HEK293 (cell line): ENCODE results near the gene IL23A.
A peak's percentile ranks its signal among the peaks of the same experiment; 100 is the strongest.

Experiments
- BCL11B ChIP-seq: fragments of 450-650 bp; formaldehyde crosslinking; IDR thresholded peaks from 2 replicates; pipeline ENCODE4 v1.5.1; 2016; ENCODE audit warnings: low read depth, missing biosample characterization, missing genetic modification characterization
- GLI2 ChIP-seq: fragments of 450-650 bp; formaldehyde crosslinking; IDR thresholded peaks from 2 replicates; pipeline ENCODE4; 2017; ENCODE audit warnings: missing biosample characterization, missing genetic modification characterization, low read depth, borderline replicate concordance
- GLIS1 ChIP-seq: fragments of 450-650 bp; formaldehyde crosslinking; IDR thresholded peaks from 2 replicates; pipeline ENCODE4 v1.5.1; 2016; ENCODE audit warnings: missing biosample characterization, missing genetic modification characterization
- SCRT2 ChIP-seq: fragments of 450-650 bp; formaldehyde crosslinking; IDR thresholded peaks from 2 replicates; pipeline ENCODE4 v1.5.1; 2016; ENCODE audit warnings: missing biosample characterization, missing genetic modification characterization
- TCF7L2 ChIP-seq: IDR thresholded peaks from 2 replicates; pipeline ENCODE4 v1.6.1; 2011; ENCODE audit warnings: low read depth, mild to moderate bottlenecking, inconsistent platforms, low read length, moderate library complexity, borderline replicate concordance
- YY2 ChIP-seq: fragments of 450-650 bp; formaldehyde crosslinking; IDR thresholded peaks from 2 replicates; pipeline ENCODE4 v1.5.1; 2016; ENCODE audit warnings: missing biosample characterization, missing genetic modification characterization
- ZIC2 ChIP-seq: fragments of 450-650 bp; formaldehyde crosslinking; IDR thresholded peaks from 2 replicates; pipeline ENCODE4 v1.5.1; 2016; ENCODE audit warnings: missing biosample characterization, missing genetic modification characterization
- ZNF2 ChIP-seq: fragments of 450-650 bp; formaldehyde crosslinking; IDR thresholded peaks from 2 replicates; pipeline ENCODE4 v1.5.1; 2016; ENCODE audit warnings: missing biosample characterization, missing genetic modification characterization
- ZNF501 ChIP-seq: fragments of 450-650 bp; formaldehyde crosslinking; IDR thresholded peaks from 2 replicates; pipeline ENCODE4 v1.5.1; 2016; ENCODE audit warnings: missing biosample characterization, missing genetic modification characterization
- ZNF530 ChIP-seq: fragments of 450-650 bp; formaldehyde crosslinking; IDR thresholded peaks from 2 replicates; pipeline ENCODE4 v1.5.1; 2016; ENCODE audit warnings: low read depth, missing biosample characterization, missing genetic modification characterization
- ZNF629 ChIP-seq: fragments of 450-650 bp; formaldehyde crosslinking; IDR thresholded peaks from 2 replicates; pipeline ENCODE4 v1.5.1; 2017; ENCODE audit warnings: missing biosample characterization, missing genetic modification characterization
- ZNF76 ChIP-seq: fragments of 450-650 bp; formaldehyde crosslinking; IDR thresholded peaks from 2 replicates; pipeline ENCODE4; 2016; ENCODE audit warnings: low read depth, missing biosample characterization, missing genetic modification characterization, borderline replicate concordance
- TF ChIP-seq, protein P1 (sequence below): fragments of 450-650 bp; formaldehyde crosslinking; optimal IDR thresholded peaks from 2 replicates; pipeline ENCODE3; 2016; ENCODE audit warnings: missing biosample characterization, mild to moderate bottlenecking, missing genetic modification characterization
- TF ChIP-seq, protein P2 (sequence below): fragments of 450-650 bp; formaldehyde crosslinking; IDR thresholded peaks from 2 replicates; pipeline ENCODE4 v1.5.1; 2017; ENCODE audit warnings: missing biosample characterization, missing genetic modification characterization
- TF ChIP-seq, protein P3 (sequence below): fragments of 450-650 bp; formaldehyde crosslinking; IDR thresholded peaks from 2 replicates; pipeline ENCODE4 v1.5.1; 2016; ENCODE audit warnings: missing biosample characterization, missing genetic modification characterization
- TF ChIP-seq, protein P4 (sequence below): fragments of 450-650 bp; formaldehyde crosslinking; IDR thresholded peaks from 2 replicates; pipeline ENCODE4 v1.5.1; 2016; ENCODE audit warnings: missing biosample characterization, missing genetic modification characterization
- TF ChIP-seq, protein P5 (sequence below): fragments of 450-650 bp; formaldehyde crosslinking; IDR thresholded peaks from 2 replicates; pipeline ENCODE4 v1.5.1; 2016; ENCODE audit warnings: missing biosample characterization, missing genetic modification characterization
- TF ChIP-seq, protein P6 (sequence below): fragments of 450-650 bp; formaldehyde crosslinking; IDR thresholded peaks from 2 replicates; pipeline ENCODE4 v1.5.1; 2016; ENCODE audit warnings: missing biosample characterization, missing genetic modification characterization
- TF ChIP-seq, protein P7 (sequence below): sonication (generic); formaldehyde crosslinking; IDR thresholded peaks from 2 replicates; pipeline ENCODE4 v1.8.1; 2022; ENCODE audit warnings: mild to moderate bottlenecking, moderate library complexity, missing genetic modification reagents
- TF ChIP-seq, protein P8 (sequence below): fragments of 450-650 bp; formaldehyde crosslinking; IDR thresholded peaks from 2 replicates; pipeline ENCODE4 v1.5.1; 2016; ENCODE audit warnings: missing biosample characterization, missing genetic modification characterization

The IL23A gene

DNA sequence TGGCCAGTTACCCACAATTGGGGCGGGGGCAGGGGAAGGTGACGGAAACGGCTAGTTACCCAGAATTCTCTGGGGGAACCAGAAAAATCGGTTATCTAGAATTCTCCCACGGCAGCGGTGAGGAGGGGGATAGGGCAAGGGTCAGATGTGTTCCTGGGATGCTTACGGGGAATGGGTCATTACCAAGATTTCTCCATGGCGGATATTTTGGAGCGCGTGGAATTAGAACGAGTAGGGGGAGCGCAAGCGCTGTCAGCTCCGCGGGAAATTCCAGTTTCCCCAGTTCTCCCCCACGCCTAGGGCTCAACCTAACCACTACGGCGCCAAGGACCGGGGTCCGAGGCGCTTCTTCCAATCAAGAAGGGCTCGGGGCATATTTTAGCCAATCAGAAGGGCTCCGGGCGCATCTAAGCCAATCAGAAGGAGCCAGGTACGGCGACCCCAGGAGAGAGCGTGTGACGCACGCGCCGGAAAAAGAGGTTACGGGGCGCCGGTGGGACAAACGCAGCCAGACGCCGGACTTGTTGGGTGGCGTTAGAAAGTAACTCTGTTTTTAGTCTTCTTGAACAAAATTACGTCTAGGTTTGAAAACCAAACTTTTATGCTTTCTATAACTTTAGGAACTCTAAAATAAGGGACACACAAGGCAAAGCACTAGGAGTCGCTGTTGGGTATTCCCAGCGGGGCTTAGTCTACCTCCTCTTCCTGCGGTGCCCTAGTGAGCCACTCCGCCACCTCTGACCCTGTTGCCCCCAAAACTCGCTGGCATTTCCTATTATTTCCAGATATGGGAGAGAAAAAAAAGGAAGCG, 4.8 kb upstream of the IL23A start, which contains the start of gene PAN2 (continued):
- peak; percentile 86 for TF ChIP-seq SCRT2 (tag by site-specific recombination)
- TF ChIP-seq ZNF629 (tag by site-specific recombination): peak; percentile 89
- TF ChIP-seq, protein P1, sequence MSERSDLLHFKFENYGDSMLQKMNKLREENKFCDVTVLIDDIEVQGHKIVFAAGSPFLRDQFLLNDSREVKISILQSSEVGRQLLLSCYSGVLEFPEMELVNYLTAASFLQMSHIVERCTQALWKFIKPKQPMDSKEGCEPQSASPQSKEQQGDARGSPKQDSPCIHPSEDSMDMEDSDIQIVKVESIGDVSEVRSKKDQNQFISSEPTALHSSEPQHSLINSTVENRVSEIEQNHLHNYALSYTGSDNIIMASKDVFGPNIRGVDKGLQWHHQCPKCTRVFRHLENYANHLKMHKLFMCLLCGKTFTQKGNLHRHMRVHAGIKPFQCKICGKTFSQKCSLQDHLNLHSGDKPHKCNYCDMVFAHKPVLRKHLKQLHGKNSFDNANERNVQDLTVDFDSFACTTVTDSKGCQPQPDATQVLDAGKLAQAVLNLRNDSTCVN (tag by site-specific recombination): peak; percentile 38
- TF ChIP-seq, protein P2, sequence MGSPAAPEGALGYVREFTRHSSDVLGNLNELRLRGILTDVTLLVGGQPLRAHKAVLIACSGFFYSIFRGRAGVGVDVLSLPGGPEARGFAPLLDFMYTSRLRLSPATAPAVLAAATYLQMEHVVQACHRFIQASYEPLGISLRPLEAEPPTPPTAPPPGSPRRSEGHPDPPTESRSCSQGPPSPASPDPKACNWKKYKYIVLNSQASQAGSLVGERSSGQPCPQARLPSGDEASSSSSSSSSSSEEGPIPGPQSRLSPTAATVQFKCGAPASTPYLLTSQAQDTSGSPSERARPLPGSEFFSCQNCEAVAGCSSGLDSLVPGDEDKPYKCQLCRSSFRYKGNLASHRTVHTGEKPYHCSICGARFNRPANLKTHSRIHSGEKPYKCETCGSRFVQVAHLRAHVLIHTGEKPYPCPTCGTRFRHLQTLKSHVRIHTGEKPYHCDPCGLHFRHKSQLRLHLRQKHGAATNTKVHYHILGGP (tag by site-specific recombination): no peak
- TF ChIP-seq, protein P3, sequence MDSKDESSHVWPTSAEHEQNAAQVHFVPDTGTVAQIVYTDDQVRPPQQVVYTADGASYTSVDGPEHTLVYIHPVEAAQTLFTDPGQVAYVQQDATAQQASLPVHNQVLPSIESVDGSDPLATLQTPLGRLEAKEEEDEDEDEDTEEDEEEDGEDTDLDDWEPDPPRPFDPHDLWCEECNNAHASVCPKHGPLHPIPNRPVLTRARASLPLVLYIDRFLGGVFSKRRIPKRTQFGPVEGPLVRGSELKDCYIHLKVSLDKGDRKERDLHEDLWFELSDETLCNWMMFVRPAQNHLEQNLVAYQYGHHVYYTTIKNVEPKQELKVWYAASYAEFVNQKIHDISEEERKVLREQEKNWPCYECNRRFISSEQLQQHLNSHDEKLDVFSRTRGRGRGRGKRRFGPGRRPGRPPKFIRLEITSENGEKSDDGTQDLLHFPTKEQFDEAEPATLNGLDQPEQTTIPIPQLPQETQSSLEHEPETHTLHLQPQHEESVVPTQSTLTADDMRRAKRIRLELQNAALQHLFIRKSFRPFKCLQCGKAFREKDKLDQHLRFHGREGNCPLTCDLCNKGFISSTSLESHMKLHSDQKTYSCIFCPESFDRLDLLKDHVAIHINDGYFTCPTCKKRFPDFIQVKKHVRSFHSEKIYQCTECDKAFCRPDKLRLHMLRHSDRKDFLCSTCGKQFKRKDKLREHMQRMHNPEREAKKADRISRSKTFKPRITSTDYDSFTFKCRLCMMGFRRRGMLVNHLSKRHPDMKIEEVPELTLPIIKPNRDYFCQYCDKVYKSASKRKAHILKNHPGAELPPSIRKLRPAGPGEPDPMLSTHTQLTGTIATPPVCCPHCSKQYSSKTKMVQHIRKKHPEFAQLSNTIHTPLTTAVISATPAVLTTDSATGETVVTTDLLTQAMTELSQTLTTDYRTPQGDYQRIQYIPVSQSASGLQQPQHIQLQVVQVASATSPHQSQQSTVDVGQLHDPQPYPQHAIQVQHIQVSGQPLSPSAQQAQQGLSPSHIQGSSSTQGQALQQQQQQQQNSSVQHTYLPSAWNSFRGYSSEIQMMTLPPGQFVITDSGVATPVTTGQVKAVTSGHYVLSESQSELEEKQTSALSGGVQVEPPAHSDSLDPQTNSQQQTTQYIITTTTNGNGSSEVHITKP (tag by site-specific recombination): peak; percentile 100
- TF ChIP-seq, protein P4, sequence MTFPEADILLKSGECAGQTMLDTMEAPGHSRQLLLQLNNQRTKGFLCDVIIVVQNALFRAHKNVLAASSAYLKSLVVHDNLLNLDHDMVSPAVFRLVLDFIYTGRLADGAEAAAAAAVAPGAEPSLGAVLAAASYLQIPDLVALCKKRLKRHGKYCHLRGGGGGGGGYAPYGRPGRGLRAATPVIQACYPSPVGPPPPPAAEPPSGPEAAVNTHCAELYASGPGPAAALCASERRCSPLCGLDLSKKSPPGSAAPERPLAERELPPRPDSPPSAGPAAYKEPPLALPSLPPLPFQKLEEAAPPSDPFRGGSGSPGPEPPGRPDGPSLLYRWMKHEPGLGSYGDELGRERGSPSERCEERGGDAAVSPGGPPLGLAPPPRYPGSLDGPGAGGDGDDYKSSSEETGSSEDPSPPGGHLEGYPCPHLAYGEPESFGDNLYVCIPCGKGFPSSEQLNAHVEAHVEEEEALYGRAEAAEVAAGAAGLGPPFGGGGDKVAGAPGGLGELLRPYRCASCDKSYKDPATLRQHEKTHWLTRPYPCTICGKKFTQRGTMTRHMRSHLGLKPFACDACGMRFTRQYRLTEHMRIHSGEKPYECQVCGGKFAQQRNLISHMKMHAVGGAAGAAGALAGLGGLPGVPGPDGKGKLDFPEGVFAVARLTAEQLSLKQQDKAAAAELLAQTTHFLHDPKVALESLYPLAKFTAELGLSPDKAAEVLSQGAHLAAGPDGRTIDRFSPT (tag by site-specific recombination): peak; percentile 76
- peak; percentile 96 for TF ChIP-seq ZNF76 (tag by site-specific recombination)
- peak; percentile 46; the same call in 1 of the 2 replicates for TF ChIP-seq YY2
- TF ChIP-seq BCL11B (tag by site-specific recombination): peak; percentile 40; the same call in 1 of the 2 replicates
- no peak; the same call in 1 of the 2 replicates for TF ChIP-seq ZNF2
- peak; percentile 31 for TF ChIP-seq ZNF501 (tag by site-specific recombination)
- peak; percentile 88 for TF ChIP-seq GLIS1 (tag by site-specific recombination)
- TF ChIP-seq, protein P5, sequence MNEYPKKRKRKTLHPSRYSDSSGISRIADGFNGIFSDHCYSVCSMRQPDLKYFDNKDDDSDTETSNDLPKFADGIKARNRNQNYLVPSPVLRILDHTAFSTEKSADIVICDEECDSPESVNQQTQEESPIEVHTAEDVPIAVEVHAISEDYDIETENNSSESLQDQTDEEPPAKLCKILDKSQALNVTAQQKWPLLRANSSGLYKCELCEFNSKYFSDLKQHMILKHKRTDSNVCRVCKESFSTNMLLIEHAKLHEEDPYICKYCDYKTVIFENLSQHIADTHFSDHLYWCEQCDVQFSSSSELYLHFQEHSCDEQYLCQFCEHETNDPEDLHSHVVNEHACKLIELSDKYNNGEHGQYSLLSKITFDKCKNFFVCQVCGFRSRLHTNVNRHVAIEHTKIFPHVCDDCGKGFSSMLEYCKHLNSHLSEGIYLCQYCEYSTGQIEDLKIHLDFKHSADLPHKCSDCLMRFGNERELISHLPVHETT (tag by site-specific recombination): peak; percentile 13; the same call in 1 of the 2 replicates
- no peak for TF ChIP-seq TCF7L2
- TF ChIP-seq, protein P6, sequence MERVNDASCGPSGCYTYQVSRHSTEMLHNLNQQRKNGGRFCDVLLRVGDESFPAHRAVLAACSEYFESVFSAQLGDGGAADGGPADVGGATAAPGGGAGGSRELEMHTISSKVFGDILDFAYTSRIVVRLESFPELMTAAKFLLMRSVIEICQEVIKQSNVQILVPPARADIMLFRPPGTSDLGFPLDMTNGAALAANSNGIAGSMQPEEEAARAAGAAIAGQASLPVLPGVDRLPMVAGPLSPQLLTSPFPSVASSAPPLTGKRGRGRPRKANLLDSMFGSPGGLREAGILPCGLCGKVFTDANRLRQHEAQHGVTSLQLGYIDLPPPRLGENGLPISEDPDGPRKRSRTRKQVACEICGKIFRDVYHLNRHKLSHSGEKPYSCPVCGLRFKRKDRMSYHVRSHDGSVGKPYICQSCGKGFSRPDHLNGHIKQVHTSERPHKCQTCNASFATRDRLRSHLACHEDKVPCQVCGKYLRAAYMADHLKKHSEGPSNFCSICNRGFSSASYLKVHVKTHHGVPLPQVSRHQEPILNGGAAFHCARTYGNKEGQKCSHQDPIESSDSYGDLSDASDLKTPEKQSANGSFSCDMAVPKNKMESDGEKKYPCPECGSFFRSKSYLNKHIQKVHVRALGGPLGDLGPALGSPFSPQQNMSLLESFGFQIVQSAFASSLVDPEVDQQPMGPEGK (tag by site-specific recombination): peak; percentile 88
- TF ChIP-seq ZNF530 (tag by site-specific recombination): no peak
- TF ChIP-seq ZIC2 (tag by site-specific recombination): peak; percentile 50; the same call in 1 of the 2 replicates
- TF ChIP-seq, protein P7, sequence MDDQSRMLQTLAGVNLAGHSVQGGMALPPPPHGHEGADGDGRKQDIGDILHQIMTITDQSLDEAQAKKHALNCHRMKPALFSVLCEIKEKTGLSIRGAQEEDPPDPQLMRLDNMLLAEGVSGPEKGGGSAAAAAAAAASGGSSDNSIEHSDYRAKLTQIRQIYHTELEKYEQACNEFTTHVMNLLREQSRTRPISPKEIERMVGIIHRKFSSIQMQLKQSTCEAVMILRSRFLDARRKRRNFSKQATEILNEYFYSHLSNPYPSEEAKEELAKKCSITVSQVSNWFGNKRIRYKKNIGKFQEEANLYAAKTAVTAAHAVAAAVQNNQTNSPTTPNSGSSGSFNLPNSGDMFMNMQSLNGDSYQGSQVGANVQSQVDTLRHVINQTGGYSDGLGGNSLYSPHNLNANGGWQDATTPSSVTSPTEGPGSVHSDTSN: no peak
- TF ChIP-seq GLI2 (tag by site-specific recombination): no peak
- TF ChIP-seq, protein P8, sequence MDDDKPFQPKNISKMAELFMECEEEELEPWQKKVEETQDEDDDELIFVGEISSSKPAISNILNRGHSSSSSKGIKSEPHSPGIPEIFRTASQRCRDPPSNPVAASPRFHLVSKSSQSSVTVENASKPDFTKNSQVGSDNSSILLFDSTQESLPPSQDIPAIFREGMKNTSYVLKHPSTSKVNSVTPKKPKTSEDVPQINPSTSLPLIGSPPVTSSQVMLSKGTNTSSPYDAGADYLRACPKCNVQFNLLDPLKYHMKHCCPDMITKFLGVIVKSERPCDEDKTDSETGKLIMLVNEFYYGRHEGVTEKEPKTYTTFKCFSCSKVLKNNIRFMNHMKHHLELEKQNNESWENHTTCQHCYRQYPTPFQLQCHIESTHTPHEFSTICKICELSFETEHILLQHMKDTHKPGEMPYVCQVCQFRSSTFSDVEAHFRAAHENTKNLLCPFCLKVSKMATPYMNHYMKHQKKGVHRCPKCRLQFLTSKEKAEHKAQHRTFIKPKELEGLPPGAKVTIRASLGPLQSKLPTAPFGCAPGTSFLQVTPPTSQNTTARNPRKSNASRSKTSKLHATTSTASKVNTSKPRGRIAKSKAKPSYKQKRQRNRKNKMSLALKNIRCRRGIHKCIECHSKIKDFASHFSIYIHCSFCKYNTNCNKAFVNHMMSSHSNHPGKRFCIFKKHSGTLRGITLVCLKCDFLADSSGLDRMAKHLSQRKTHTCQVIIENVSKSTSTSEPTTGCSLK: no peak
